ENCODE measurements around the gene NDUFA9.

Gene NDUFA9

DNA sequence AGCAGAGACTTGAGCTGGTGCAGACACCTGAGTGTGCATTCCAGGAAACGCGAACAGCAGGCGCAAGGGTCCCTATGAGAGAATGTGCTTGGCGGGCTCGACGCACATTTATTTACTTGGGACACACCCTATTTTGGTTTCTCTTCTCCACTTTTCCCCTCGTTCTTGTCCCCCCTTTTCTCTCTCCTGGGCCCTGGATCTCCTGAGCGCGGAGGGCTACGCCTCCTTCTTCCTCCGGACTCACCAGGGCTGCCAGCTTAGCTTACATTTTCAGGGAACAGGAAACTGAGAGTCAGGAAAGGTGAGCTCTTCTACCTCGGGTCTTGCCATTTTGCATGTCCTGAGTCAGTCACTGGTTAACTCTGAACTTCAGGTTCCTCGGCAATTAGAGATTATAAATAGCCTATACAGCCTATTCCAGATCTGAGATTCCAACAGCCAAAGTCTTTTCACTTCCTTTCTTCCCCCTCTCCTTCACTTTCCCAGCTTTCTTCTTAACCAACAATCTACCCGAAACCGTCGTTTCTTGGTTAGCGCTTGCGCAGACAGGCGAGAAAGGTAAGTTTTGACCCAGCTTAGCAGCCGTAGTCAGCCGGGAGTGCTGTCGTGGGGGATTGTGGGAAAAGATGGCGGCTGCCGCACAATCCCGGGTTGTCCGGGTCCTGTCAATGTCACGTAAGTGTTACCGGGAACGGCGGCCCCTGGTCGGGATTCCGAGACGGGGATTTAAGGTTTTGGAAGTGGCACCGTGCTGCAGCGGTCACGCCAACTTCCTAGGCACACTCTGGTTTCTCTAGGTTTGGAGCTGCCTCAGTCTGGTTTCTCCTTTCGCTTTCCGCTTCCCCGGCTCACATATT, at the start of gene NDUFA9, which contains the start of gene AKAP3:
Gene NDUFA9 (plus strand): TSS at position 614 of the 857 bp plus-strand sequence. CDS start 13 bp downstream, at position 627.
Gene AKAP3 (minus strand): TSS at position 551 of the 857 bp plus-strand sequence. CDS start 10,855 bp downstream, outside the sequence.
- peak; percentile 64 to 72 for DNase-seq (ENCODE audit: low read depth in 2 of 2)

DNA sequence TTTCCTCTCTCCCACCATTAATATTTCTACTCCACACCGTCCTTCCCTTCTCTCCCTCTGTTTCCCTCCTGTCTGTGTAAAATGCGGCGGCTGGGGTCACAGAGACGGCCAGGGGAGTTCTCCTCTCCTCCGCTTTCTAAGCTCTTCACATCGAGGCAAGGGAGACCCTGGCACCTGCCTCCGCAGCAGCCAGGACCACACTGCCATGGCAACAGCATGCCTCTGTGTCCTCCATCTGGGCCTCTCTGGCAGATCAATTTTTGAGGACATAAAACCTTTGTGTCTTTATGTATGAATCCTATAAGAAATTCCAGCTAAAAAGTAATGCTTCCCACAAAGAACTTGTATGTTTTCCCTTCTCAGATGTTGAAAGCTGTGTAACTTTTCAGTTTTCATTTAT, 45.5 kb upstream of the NDUFA9 start:
- no peak for DNase-seq (ENCODE audit: low read depth in 2 of 2)

GRCh38 chr12:4603946-4604345, 45.0 kb upstream of the NDUFA9 start:
- DNase-seq (ENCODE audit: low read depth in 2 of 2), result no peak

DNA sequence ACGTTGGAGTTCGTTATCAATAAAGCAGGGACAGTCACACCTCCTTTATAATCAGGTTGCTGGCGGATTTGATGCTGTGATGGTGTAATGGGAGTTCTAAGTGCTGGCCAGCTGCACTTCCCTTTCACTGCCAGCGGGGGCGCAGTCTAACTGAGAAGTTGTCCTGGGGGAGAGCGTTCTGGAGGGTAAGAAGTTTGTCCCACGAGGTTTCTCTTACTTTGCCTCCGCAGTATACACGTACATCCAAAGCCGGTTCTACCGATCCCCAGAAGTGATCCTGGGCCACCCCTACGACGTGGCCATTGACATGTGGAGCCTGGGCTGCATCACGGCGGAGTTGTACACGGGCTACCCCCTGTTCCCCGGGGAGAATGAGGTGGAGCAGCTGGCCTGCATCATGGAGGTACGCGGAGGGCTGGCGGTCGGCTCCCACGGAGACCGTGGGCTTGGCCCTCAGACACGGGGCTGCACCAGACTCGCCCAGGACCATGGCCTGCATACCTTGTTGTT, 44.2 kb upstream of the NDUFA9 start:
- DNase-seq (ENCODE audit: low read depth in 2 of 2), result peak; percentile 60 to 63

DNA sequence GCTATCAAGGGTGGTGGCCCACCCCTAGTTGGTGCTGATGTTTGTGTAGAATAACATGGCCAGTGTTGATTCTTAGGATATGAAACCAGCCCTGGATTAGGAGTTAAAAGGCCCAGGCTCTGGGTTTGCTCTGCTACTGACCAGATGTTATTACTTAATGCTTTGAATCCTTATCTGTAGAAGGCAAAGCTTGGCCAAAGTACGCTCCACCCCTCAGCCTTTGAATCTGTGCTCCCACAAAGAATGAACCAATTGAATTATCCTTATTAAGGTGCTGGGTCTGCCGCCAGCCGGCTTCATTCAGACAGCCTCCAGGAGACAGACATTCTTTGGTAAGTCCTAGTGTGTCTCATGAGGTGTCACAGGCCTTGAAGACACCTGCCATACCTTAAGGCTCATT, 41.9 kb upstream of the NDUFA9 start:
- DNase-seq (ENCODE audit: low read depth in 2 of 2), result no peak

GRCh38 chr12:4609071-4609470, 39.8 kb upstream of the NDUFA9 start:
- DNase-seq (ENCODE audit: low read depth in 2 of 2), result no peak

GRCh38 chr12:4610481-4610880, 38.4 kb upstream of the NDUFA9 start:
- DNase-seq (ENCODE audit: low read depth in 2 of 2), result no peak

GRCh38 chr12:4615667-4616066, 33.2 kb upstream of the NDUFA9 start:
- no peak for DNase-seq (ENCODE audit: low read depth in 2 of 2)

- no peak for DNase-seq (ENCODE audit: low read depth in 2 of 2)
Observed at GRCh38 chr12:4621511-4621910, 27.4 kb upstream of the NDUFA9 start.

GRCh38 chr12:4626543-4626942, 22.4 kb upstream of the NDUFA9 start:
- no peak for DNase-seq (ENCODE audit: low read depth in 2 of 2)

GRCh38 chr12:4628406-4628805, 20.5 kb upstream of the NDUFA9 start:
- DNase-seq (ENCODE audit: low read depth in 2 of 2), result no peak

DNA sequence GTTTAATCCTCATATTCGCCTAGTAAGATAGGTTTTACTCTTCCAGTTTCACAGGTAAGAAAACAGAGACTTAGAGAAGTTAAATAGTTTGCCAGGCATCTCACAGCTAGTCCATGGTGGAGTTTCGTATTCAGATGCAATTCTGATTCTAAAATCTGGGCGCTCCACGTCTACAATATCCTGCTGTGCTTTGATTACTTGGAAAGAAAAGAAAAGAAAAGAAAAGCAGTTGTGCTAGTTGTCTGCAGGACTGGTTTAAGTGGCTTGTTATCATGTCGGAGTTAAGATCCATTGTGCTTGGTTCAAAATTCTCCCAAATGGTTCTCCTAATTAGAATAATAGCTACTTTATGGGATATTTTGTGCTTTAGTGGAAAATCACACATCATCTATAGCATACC, 18.7 kb upstream of the NDUFA9 start:
- DNase-seq (ENCODE audit: low read depth in 2 of 2), result no peak

- no peak for DNase-seq (ENCODE audit: low read depth in 2 of 2)
Observed at GRCh38 chr12:4643747-4644146, 5.2 kb upstream of the NDUFA9 start.

GRCh38 chr12:4645023-4645422, 3.9 kb upstream of the NDUFA9 start:
- DNase-seq (ENCODE audit: low read depth in 2 of 2), result no peak

DNA sequence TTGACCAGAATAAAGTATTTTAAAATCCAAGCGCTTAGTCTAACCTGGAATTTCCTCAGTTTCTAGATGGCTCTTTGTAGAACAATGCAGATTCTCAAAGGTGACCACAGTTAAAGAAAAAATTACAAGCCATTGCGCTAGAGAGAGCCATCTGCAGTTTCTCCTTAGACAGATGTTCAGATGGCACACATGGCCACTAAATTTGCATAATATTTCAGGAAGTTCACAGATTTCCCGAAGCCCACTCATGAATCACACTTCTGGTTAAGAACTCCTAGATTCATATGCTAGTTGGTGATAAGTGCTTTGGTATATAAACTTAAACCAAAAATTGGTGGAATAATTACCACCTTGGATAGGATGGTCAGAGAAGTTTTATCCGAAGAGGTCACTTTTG, 812 bp upstream of the NDUFA9 start:
- no peak for DNase-seq (ENCODE audit: low read depth in 2 of 2)

DNA sequence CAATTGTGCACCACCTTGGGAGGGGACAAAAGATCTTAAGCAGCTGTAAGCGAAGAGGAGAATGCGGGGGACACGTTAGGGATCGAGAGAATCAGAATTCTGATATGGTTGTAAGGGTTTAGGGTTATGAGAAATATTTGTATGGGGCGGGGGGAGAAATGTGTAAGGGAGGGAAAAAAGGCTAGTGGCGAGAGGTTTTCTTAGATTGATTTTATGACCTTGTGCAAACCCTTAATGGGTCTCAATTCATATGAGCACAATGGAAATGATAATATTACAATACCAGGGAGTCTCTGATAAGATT, 396 bp downstream of the NDUFA9 start:
- no peak for DNase-seq (ENCODE audit: low read depth in 2 of 2)

- DNase-seq (ENCODE audit: low read depth in 2 of 2), result no peak
Observed at GRCh38 chr12:4653257-4653656, 4.3 kb downstream of the NDUFA9 start.

- no peak for DNase-seq (ENCODE audit: low read depth in 2 of 2)
Observed at GRCh38 chr12:4653691-4654090, 4.8 kb downstream of the NDUFA9 start.

DNA sequence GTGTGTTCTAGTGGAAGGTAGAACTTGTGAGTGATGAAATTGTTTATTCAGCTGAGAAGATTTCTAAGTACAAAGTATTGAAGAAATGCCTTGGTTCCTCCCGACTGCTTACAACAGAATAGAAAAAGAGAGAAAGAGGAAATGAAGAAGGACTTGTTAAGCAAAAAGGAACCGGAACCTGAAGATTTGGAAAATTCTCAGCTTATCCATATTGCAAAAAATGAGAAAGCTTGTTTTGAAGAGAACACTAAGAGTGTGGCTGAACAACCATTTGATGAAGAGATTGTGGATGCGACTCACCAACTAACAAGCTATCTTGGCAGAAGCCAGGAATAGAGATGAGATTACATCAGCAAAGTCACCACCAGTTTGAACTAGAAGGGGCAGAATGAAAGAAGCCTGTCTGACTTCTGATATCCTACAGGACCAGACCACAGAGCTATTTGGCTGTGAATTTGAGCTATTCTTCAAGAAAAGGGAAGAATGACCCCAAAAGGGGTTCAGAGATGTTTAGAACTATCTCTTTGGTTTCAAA, 15.1 kb downstream of the NDUFA9 start:
- no peak for DNase-seq (ENCODE audit: low read depth in 2 of 2)

DNA sequence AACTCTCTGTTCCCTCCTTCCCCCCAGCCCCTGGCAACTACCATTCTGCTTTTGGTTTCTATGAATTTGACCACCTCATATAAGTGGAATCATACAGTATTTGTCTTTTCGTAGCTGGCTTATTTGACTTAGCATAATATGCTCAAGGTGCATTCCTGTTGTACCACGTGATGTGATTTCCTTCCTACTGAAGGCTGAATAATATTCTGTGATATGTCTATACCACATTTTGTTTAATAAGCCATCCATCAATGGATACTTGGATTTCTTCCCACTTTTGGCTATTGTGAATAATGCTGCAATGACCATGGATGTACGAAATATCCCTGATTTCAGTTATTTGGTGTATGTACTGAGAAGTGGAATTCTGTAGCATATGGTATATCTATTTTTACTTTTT, 16.3 kb downstream of the NDUFA9 start:
- DNase-seq (ENCODE audit: low read depth in 2 of 2), result no peak

DNA sequence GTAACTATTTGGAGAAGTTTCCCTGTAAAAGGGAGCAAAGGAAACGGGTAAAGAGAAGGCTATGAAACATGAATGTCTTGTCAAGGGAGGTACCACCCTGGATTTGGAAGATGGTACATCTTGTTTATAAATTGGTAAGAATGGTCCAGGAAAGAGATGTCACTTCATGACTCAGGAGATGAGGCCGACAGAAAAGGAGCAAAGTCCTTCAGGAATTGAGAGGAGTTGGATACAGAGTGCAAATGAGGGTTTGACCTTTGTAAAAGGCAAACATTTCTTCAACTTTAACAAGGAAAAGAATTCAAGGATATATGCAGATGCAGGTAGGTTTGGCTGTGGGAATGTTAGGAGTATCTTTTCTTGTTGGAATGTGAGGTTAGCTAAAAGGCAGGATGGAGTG, 30.8 kb downstream of the NDUFA9 start:
- no peak for DNase-seq (ENCODE audit: low read depth in 2 of 2)

DNA sequence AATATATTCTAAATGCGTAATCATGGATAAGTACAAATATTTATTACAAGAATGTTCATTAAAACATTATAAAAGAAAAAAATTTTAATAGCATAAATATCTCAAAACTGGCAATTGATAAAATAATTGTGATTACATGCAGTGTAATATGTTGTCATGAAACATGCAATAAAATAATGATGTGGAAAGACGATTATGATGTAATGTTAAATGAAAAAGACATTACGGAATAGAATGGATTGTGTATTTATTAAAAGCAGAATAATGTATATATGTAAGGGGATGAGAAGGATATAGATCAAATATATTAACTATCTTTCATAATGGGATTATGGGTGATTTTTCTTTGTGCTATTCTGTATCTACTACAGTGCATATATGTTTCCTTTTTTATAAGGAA, 32.8 kb downstream of the NDUFA9 start:
- no peak for DNase-seq (ENCODE audit: low read depth in 2 of 2)

- DNase-seq (ENCODE audit: low read depth in 2 of 2), result no peak
Observed at GRCh38 chr12:4685317-4685716, 36.4 kb downstream of the NDUFA9 start.

Measured in stimulated activated CD8-positive, alpha-beta memory T cell treated with anti-CD3 and anti-CD28 coated beads, Interleukin-15, amount 100 ng/mL, for 48 hours (primary cell).